Measurements from ENCODE around the gene PIGR. TPM values are rescaled to one million over a fixed set of nuclear protein-coding genes. Genes with fewer than 3 reads are reported as not detected.
"Not testable (repeated sequence)": the region's sequence is repeated elsewhere in the genome, so short reads cannot be mapped to it uniquely, and the experiment has no call there.

Gene PIGR
- total RNA-seq, 2 donors from 2014 or later: 10,148 to 12,746 TPM

DNA sequence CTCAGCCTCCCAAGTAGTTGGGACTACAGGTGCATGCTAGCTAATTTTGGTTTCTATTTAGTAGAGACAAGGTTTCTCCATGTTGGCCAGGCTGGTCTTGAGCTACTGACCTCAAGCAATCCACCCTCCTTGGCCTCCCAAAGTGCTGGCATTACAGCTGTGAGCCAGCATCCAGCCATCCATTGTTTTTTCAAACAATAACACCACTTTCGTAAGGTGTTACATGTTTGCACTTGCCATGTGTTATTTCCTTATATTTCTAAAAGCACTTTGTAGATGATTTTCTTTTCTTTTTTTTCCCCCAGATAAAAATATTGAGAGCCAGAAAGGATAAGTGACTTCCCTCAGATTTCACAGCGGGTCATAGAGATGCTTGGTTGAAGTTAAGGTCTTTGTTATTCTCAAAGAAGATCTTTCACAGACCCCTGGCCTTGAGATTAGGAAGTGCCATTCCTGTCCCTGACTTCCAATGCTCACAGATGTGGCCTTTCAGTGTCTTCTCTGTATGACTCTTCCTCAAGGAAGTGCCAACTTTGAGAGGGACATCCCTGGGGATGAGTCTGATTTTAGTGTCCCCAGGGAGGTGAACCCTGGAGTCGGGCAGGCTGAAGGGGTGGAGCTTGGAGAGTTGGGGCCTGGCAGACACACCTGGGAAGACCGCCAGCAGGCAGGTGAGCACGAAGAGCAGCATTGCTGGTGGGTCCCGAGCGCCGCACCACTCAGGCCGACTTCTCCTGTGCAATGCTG lies 6.3 kb downstream of the PIGR start:
- DNase-seq: peak; percentile 72 to 84
- ATAC-seq: peak; percentile 21
- intact Hi-C loops (cut with DNase I, micrococcal nuclease): no loop called here

DNA sequence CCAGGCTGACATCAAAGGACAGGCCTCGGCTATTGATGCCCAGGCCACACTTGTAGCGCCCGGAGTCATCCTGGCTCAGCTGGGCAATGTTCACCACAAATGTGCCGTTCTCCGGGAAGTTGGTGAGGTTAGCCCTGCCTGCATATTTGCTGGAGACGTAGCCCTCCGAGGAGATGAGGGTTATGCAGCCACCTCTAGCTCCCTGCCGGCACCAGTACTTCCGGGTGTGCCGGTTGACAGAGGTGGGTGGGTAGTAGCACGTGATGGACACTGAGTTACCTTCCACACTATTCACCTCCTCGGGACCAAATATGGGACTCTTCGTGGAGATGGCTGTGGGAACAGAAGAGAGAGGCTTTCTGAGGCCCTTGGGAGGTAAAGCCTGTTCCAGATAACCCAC lies 7.1 kb downstream of the PIGR start:
- ATAC-seq (no peak), DNase-seq (peak in 1 of 2 donors; percentile 42)
- intact Hi-C loops (cut with DNase I, micrococcal nuclease): no loop called here

- ATAC-seq (peak; percentile 2), DNase-seq (no peak)
- intact Hi-C loops (cut with DNase I, micrococcal nuclease): no loop called here
These were observed 8.8 kb downstream of the PIGR start for GRCh38 chr1:206937425-206937824.

GRCh38 chr1:206935491-206936067 lies 10.7 kb downstream of the PIGR start:
- intact Hi-C loops (cut with DNase I, micrococcal nuclease): no loop called here
- peak in 1 of 2 donors; percentile 59 for DNase-seq
- peak; percentile 18 for ATAC-seq

- ATAC-seq (peak; percentile 11), DNase-seq (peak in 1 of 2 donors; percentile 77)
- intact Hi-C loops (cut with DNase I, micrococcal nuclease): no loop called here
These were observed 12.8 kb downstream of the PIGR start for GRCh38 chr1:206933333-206933945.

DNA sequence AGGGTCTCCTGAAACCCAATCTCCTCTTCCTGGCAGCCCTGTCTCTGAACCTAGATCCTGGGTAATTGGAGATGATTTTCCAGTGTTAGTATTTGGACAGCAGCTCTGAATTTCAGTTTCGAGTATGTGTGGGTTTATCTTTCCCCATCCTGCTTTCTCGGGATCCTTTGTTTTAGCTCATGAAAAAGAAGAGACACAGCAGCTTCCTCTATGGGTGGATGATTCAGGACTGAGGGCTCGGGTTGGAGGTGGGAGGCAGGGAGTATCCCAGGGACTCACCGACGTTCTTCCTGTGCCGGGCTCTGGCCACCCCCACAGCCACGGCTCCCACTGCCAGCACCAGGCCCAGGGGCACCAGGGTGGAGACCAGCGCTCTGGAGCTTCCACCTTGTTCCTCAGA lies 14.1 kb downstream of the PIGR start:
- no peak for DNase-seq
- ATAC-seq: no peak
- intact Hi-C loops (cut with DNase I, micrococcal nuclease): no loop called here

- DNase-seq (no peak), ATAC-seq (no peak)
- intact Hi-C loops (cut with DNase I, micrococcal nuclease): no loop called here
These were observed 14.6 kb downstream of the PIGR start for GRCh38 chr1:206931709-206932108.

DNA sequence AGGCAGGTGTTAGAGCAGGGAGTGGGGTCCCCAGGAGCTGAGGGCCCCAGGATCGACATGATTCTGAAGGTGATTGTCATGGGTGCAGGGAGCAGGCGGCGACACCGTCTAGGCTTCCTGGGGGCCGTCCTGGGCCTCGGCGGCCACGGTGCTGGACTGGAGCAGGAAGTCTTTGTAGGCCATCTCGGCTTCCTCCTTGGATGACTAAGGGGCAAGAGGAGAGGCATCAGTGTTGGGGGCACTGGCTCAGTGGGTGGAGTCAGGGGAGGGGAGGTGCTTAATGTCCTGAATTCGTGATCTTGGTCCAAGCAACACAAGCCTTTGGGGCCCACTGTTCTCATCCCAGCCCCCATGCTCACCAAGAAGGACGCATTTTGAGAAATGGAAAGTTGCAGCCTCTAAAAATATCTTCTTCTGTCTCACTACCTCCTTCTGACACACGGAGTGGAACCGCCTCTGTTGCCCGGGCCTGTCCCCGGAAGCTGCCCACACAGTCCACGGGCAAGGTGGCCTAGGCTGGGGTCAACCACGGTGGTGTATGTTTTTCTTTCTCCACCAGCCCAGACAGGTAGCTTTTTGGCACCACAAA lies 16.0 kb downstream of the PIGR start:
- intact Hi-C loops (cut with DNase I, micrococcal nuclease): no loop called here
- ATAC-seq: no peak
- DNase-seq: peak in 1 of 2 donors; percentile 60

- intact Hi-C loops (cut with DNase I, micrococcal nuclease): no loop called here
- no peak for ATAC-seq
- DNase-seq: no peak
These were observed 16.7 kb downstream of the PIGR start for GRCh38 chr1:206929524-206929923.

GRCh38 chr1:206926286-206926685 lies 20.0 kb downstream of the PIGR start:
- peak; percentile 26 for ATAC-seq
- no peak for DNase-seq

GRCh38 chr1:206925106-206925736 lies 21.0 kb downstream of the PIGR start:
- peak; percentile 82 to 83 for DNase-seq
- ATAC-seq: peak; percentile 55
- intact Hi-C loops (cut with DNase I, micrococcal nuclease): no loop called here

More at GRCh38 chr1:206926286-206926685, 20.0 kb downstream of the PIGR start:
- intact Hi-C loops (cut with DNase I, micrococcal nuclease): no loop called here

- intact Hi-C loops (cut with DNase I, micrococcal nuclease): no loop called here
- no peak for DNase-seq
- ATAC-seq: no peak
These were observed 21.6 kb downstream of the PIGR start for GRCh38 chr1:206924592-206925105.

GRCh38 chr1:206923961-206924557 lies 22.2 kb downstream of the PIGR start:
- intact Hi-C loops (cut with DNase I, micrococcal nuclease); DNase-seq; ATAC-seq: not testable (repeated sequence)

DNA sequence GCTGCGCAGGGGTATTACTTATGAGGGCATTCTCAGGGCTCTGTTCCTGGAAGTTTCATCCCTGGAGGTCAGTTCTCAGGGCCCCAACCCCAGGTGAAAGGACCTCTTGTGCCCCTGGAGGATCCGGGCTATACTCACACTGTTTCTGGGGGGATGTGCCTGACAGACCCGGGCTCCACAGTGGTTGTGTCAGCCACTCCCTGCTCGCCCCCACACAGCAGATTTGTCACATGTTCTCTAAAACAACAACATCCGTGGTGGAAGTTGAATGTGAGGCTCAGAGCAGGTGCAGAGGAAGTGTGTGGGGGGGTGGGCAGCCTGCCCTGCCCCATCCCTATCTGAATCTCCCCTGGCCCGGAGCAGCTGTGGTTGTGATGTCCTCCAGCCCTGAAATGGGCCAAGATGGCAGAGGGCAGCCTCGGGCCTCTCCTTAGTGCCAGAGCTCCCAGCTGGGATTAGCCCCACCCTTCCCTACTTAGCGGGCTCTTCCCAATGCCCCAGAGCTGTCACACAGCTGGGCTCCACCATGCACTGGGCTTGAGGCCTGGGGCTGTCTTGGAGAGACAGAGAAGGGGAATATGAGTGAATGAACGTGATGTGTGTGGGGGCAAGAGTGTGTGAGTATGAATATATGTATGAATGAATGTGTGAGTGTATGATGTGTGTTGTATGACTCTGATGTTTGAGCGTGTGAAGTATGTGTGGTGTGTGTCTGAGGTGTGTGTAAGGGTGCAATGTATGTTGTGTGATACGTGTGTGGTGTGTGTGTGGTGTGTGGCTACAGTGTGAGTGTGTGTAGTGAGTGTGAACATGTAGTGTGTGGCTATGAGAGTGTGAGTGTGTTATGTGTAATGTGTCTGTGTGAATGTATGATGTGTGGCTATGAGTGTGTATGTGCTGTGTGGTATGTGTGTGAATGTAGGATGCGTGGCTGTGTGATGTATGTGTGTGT lies 23.0 kb downstream of the PIGR start:
- intact Hi-C loops (cut with DNase I, micrococcal nuclease): no loop called here
- ATAC-seq (no peak), DNase-seq (peak; percentile 37 to 65)

DNA sequence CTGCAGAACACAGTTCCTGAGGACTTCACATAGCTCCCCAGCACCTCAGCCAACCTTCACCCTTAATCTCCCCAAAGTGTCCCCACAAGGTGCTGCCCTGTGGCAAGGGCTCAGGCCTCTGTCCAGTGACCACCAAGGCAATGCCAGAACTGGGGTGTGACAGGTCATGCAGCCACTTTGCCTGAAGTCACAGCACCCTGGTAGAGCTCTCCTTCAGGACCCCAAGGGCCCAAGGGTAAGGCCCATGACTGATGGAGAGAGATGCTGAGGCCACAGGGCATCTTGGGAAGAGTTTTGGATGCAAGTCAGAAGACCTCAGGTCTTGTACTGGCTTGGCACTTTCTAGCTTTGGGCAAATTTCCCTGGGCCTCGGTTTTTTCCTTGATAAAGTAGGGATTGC lies 23.7 kb downstream of the PIGR start:
- ATAC-seq (no peak), DNase-seq (no peak)
- intact Hi-C loops (cut with DNase I, micrococcal nuclease): no loop called here

DNA sequence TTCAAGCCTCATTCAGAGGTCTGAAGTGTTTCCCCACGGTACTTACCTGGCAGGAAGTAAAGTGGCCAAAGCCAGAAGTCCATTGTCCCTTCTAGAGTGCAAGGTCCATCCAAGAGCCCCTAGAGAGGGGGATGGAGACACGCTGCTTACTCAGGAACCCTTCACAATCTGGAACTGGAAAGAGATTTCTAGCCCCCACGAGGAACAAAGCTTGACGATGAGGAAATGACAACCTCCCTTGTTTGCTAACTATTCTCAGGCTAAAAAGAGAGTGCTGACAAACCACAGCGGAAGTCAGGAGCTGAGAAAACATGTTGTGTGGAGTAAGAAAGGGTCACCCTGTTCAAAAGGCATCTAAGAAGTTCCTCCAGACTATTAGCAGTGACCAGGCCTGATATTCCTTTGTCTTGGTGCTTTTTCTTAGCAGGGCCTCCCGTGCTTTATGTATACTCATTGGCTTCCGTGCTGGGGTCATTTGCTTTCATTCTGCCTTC lies 24.4 kb downstream of the PIGR start, which contains the start of gene FCMR:
FCMR (minus strand) TSS at position 170 of the 494 bp plus-strand sequence; CDS start at position 83, 87 bp downstream.
- intact Hi-C loops (cut with DNase I, micrococcal nuclease): no loop called here
- DNase-seq (no peak), ATAC-seq (no peak)

DNA sequence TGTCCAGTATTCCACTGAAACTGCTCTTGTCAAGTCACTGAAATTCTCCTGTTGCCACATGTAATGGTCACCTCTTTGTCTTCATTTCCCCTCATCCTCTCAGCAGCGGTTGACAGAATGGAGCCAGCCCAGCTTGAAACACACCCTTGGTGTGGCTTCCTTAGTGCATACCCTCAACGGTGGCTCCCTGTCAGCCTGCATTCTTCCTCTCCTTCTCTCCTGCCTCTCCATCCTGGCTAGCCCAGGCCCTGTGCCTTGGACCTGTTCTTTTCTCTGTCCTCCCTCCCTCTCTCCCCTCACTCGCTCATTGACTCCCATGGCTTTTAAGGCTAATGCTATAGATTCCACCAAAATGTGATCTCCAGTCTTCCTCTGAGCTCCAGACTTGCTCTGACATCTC lies 28.2 kb downstream of the PIGR start:
- ATAC-seq: no peak
- intact Hi-C loops (cut with DNase I, micrococcal nuclease): loop anchor here in 1 of 2 donors (10.0 kb wide), 2 partner anchors 183 to 283 kb away; partner anchors contain the start of gene DYRK3
- no peak for DNase-seq

Data from left colon (tissue), 2 donors.